Ovary (tissue), 9 donors: ENCODE measurements around the gene CD74. TPM values are rescaled to one million over a fixed set of nuclear protein-coding genes. Genes with fewer than 3 reads are reported as not detected.

ENCODE experiments used
- DNase-seq, 5 donors: peaks; one replicate each; pipeline ENCODE4 v3.0.0-alpha.2; 2019 to 2020
- H3K27ac ChIP-seq, 2 donors: fragments of 200-600 bp; one replicate each; pipeline versions ENCODE4 v1.5.1 to v1.8.0; 2019 to 2022
- H3K27me3 ChIP-seq: fragments of 200-600 bp; one replicate; pipeline ENCODE4 v1.8.0; 2022
- H3K36me3 ChIP-seq: fragments of 200-600 bp; sonication (generic); one replicate; pipeline ENCODE4 v1.5.1; 2019
- H3K4me1 ChIP-seq: one replicate; pipeline ENCODE4 v1.8.1; 2013; ENCODE audit warnings: mild to moderate bottlenecking, moderate library complexity; ENCODE audit not compliant: insufficient read depth
- H3K4me3 ChIP-seq: fragments of 200-600 bp; sonication (generic); one replicate; pipeline ENCODE4 v1.5.1; 2017
- H3K9me3 ChIP-seq, 2 donors: fragments of 200-600 bp in 1 of 2; sonication (generic) in 1 of 2; one replicate each; pipeline versions ENCODE4 v1.5.1 to v1.8.1; 2013 to 2019; ENCODE audit warnings: mild to moderate bottlenecking in 1 of 2, moderate library complexity in 1 of 2
- CTCF ChIP-seq, 3 donors: fragments of 450-650 bp in 2 of 3; fragments of 200-600 bp in 1 of 3; IDR thresholded peaks; one replicate each; pipeline versions ENCODE4 v1.5.1 to v1.8.0; 2016 to 2022; ENCODE audit warnings: antibody characterized with exemption in 3 of 3, mild to moderate bottlenecking in 1 of 3
- EP300 ChIP-seq: sonication (generic); formaldehyde crosslinking; IDR thresholded peaks from one replicate; pipeline ENCODE4 v1.6.1; 2017; ENCODE audit warnings: antibody characterized with exemption
- POLR2A ChIP-seq: fragments of 450-650 bp; IDR thresholded peaks from one replicate; pipeline ENCODE4 v1.6.1; 2017; ENCODE audit warnings: antibody characterized with exemption, mild to moderate bottlenecking, moderate library complexity
- WGBS, 3 donors: extraction: QIAGEN DNeasy Blood & Tissue Kit in 1 of 3; methylation state at CpG; one replicate each; pipeline versions ENCODE4 v1.1.5 to v1.1.7; 2013 to 2017; 5-methylcytosine and 5-hydroxymethylcytosine counted together
- intact Hi-C, 4 donors: fragments of 100-400 bp; cut with DNase I; formaldehyde crosslinking; loops; one replicate each; pipeline versions ENCODE4 v1.11.0 to v1.15.1; 2022 to 2023
- polyA plus RNA-seq, 2 donors: library from polyadenylated mRNA; stranded (reverse); fragments of 200-250 nt in 1 of 2; fragments of 350-450 nt in 1 of 2; fragmentation: Illumina TruSeq in 1 of 2; extraction: RNeasy Lipid Tissue Mini Kit (QIAGEN cat#74804) in 1 of 2; gene quantifications; one replicate each; pipeline ENCODE4 v1.2.3, GENCODE V29; 2013 to 2014
- total RNA-seq, 7 donors: library from RNA; depleted of rRNA in 2 of 7; stranded (reverse); fragments of >200 nt in 2 of 7; fragmentation: NEBNext Ultra II Directional in 3 of 7; extraction: Animal tissue kit (Norgen Biotek cat#: 25700) in 3 of 7; gene quantifications; one replicate each; pipeline versions ENCODE4 v1.1.0 to v1.2.4, GENCODE V29; 2016 to 2023
- donor health status: DM: no; HTN: no; CAD: no; lungs with moderate emphysema.
- donor health status: DM: no; HTN: no; CAD: no.
- donor health status: Bipolar disorder and iron deficiency.
- donor health status: DM: yes; HTN: yes; CAD: no.
- donor health status: DM: no; HTN: no; CAD: no.
- donor health status: DM: yes; HTN: yes; CAD: no.

The CD74 gene
- total and polyA plus RNA-seq, 9 donors, result 96.9 to 1,292 (median 384) TPM

GRCh38 chr5:150440948-150441812 is 28.5 kb upstream of the CD74 start:
- Histone ChIP-seq H3K36me3 (no peaks in the 10 kb centered on the region), H3K4me1 (no peaks in the 10 kb centered on the region), H3K27me3 (no peaks in the 10 kb centered on the region), H3K27ac (no peak overlapping the region), H3K4me3 (no peak overlapping the region), H3K9me3 (no peaks in the 10 kb centered on the region)
- WGBS, 3 donors, result 85 to 88% (median 86%) methylated on average over 12 of the region's 12 CpGs
- intact Hi-C loops, result loop anchor here in 1 of 4 donors (10.0 kb wide), 1 partner anchor 306 kb away; no protein-coding TSS in a partner anchor
- TF ChIP-seq CTCF (IDR thresholded peaks at IDR 0.05), result no peak
- no peak for TF ChIP-seq EP300
- no peak for TF ChIP-seq POLR2A
- DNase-seq, result no peak

GRCh38 chr5:150438873-150439546 is 26.3 kb upstream of the CD74 start:
- no peaks in the 10 kb centered on the region for H3K27me3 ChIP-seq
- WGBS, 3 donors, result 52 to 60% (median 57%) methylated on average over 4 of the region's 4 CpGs
- intact Hi-C loops, result loop anchor here in 1 of 4 donors (10.0 kb wide), 1 partner anchor 304 kb away; no protein-coding TSS in a partner anchor
- no peaks in the 10 kb centered on the region for H3K9me3 ChIP-seq
- TF ChIP-seq POLR2A (no peak), CTCF (IDR thresholded peaks at IDR 0.05) (no peak), EP300 (no peak)
- DNase-seq, result no peak
- H3K4me1 ChIP-seq, result no peaks in the 10 kb centered on the region
- H3K36me3 ChIP-seq, result no peaks in the 10 kb centered on the region
- H3K27ac ChIP-seq, result no peak overlapping the region
- H3K4me3 ChIP-seq, result no peak overlapping the region

- no peak for TF ChIP-seq EP300
- TF ChIP-seq CTCF (IDR thresholded peaks at IDR 0.05), result peak; percentile 69 to 82 (median 71)
- H3K4me1 ChIP-seq, result no peaks in the 10 kb centered on the region
- no peaks in the 10 kb centered on the region for H3K36me3 ChIP-seq
- 15 to 18% (median 18%) methylated on average over 13 of the region's 13 CpGs for WGBS, 3 donors
- H3K27me3 ChIP-seq, result no peaks in the 10 kb centered on the region
- no peak overlapping the region for H3K4me3 ChIP-seq
- no peaks in the 10 kb centered on the region for H3K9me3 ChIP-seq
- H3K27ac ChIP-seq, result no peak overlapping the region
- intact Hi-C loops, result loop anchor here in 1 of 4 donors (10.0 kb wide), 1 partner anchor 301 kb away; no protein-coding TSS in a partner anchor
- peak; percentile 85 to 92 (median 89) for DNase-seq
Measured at GRCh38 chr5:150436141-150436680, 23.5 kb upstream of the CD74 start.

GRCh38 chr5:150434464-150434863 is 21.8 kb upstream of the CD74 start:
- 39 to 52% (median 46%) methylated on average over 6 of the region's 6 CpGs for WGBS, 3 donors
- no peak for DNase-seq
- intact Hi-C loops, result loop anchor here in 1 of 4 donors (10.0 kb wide), 1 partner anchor 300 kb away; no protein-coding TSS in a partner anchor
- H3K4me3 ChIP-seq, result no peak overlapping the region
- no peak overlapping the region for H3K27ac ChIP-seq
- no peak for TF ChIP-seq CTCF (IDR thresholded peaks at IDR 0.05)
- TF ChIP-seq EP300, result no peak
- no peak for TF ChIP-seq POLR2A
- no peaks in the 10 kb centered on the region for H3K36me3 ChIP-seq
- H3K9me3 ChIP-seq, result no peaks in the 10 kb centered on the region
- H3K4me1 ChIP-seq, result no peaks in the 10 kb centered on the region
- no peaks in the 10 kb centered on the region for H3K27me3 ChIP-seq
